A204.1 (cell line): ENCODE measurements around the gene RNPEPL1.
"Not testable (repeated sequence)": the region's sequence is repeated elsewhere in the genome, so short reads cannot be mapped to it uniquely, and the experiment has no call there.

Experiments used
- FAIRE-seq: peaks from 2 replicates; lab custom pipeline; 2012; peaks lifted over from hg19 to GRCh38; lab: Jason Lieb, UNC

Gene RNPEPL1

DNA sequence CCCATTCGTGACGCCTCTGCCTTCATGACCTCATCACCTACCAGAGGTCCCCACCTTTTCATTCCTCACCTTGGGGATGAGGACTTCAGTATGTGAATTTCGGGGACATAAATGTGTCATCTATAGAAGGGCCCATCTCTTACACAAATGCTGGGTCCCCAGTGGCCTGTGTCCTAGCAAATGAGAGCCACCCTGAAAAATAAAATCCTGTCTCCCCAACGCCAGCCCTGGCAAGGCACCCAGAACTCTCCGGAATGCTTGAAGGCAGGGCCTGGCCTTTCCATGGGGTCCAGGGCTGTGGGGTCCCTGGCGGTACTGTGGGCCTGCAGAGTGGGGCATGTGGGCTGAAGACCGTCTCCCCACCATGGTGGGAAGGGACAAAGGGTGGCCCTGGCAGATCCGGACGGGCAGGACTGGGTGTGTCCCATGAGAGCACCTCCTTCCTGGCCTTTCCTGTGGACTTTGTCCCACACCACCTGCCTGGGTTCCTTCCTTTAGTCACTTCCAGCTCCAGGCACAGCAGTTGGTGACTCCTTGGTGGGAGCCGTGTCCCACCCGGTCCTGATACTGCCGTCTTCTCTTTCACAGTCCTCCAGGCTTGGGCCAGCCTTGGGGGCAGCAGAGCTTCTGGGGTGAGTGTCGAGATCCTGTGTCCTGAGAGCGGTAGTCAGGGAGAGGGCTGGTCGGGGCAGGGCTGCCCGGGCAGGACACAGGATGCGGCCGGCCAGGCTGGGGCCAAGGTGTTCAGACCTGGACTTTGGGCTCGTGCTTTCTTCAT is 36.8 kb downstream of the RNPEPL1 start:
- FAIRE-seq, result no peak

DNA sequence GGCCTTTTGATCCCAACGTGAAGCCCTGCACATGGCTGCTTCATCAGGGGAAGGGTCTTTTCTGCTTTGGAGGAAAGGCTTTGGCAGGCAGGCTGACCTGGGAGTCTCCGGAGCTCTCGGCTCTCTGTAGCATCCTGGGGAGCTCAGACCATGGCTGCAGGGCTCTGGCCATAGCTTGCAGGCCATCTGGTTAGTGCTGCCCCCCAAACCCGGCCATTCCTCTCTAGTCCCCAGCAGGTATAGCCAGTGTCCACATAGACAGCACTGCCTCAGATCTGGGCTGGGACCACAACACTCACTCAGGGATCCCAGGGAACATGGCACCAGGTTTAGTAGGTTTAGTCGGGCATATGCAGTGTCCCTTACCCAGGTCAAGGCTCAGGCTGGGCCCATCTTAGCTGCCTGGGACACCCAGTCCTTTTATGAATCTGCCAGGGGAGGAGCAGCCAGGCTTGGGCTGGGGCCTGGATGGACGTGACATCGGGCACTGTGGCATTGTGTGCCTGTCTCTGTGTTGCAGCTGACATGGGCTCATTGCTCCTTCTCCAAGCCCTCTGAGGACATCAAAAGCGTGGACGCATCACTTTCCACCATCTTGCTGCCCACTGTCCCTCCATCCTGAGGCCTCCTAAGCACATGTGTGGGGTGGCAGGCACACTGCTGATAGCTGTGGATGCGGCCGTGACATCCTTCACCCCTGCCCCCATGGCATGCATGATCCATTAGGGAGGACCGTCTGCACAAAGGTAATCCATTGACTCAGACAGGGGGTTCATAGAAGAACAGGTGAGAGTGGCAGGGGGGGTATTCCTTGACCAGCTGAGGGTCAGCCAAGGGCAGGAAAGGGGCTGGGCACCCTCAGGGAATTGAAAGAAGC is 37.8 kb downstream of the RNPEPL1 start:
- FAIRE-seq, result no peak

DNA sequence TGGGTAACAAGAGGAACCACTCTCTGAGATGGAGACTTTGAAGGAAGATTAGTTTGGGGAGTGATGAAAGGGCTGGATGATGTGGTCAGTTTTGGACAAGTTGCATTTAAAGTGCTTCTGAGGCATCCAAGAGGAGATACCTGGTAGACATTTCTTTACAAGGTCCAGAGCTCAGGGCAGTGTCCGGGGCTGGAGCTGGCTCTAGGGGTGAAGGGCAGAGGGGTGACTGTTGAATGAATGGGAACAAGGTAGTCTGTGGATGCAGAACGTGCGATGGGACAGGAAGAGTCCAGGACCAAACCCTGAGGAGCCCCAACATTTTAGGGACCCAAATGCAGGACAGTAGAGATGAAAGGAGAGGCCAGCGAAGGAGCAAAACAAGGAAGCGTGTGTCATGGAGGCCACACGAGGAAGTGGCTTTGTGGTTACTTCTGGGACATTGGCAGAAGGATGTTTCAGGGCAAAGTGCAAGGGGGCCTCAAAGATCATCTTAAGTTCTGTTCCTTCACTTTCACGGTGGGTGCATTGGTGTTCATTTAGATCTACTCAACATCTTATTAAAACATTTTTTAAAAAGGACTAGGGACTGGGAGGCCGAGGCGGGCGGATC is 43.4 kb downstream of the RNPEPL1 start:
- FAIRE-seq, result no peak

DNA sequence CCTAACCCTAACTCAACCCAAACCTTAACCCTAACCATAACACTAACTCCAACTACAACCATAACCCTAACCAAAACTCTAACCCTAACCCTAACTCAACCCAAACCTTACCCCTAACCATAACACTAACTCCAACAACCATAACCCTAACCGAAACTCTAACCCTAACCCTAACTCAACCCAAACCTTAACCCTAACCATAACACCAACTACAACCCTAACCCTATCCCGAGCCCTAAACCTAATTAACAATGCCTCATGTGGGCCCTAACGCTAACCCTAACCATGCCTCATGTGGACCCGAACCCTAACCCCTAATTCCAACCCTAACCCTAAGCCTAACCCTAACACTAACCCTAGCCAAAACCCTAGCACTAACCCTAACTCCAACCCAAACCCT is 45.5 kb downstream of the RNPEPL1 start:
- no peak for FAIRE-seq

DNA sequence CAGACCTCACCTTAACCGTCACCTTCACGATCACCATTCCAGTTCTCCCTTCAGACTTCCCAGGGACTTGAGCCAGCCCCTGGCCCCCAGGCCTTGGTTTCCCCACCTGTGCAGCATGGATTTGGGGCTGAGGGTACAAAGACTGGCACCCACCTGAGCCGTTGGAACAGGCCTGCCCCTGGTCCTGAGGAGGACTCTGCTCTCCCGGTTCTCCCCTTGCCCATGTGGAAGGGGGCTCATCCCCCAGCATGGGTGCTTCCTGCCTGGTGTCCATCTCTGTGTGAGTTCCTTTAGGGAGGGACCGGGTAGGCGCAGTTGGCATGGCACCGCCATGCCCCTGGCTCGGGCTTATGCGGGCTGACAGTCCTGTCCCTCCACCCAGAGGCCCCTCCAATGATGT is 46.1 kb downstream of the RNPEPL1 start:
- FAIRE-seq, result no peak

DNA sequence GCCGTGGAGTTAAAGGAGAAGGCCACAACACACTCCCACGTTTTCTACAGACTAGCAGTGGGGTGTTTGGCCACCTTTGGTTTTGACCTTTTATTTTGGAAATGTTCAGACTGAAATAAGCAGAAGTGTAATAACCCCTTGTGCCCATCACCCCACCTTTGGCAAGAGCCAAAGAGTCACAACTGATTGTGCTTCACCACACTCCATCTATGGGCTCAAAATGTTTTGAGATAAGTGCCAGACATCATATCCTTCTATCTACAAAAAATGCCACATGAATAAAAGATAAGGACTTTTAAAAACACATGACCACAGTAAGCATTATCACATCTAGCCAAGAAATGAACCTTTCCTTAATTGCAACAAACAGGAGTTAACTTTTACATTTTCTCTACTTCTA is 47.1 kb downstream of the RNPEPL1 start:
- no peak for FAIRE-seq

DNA sequence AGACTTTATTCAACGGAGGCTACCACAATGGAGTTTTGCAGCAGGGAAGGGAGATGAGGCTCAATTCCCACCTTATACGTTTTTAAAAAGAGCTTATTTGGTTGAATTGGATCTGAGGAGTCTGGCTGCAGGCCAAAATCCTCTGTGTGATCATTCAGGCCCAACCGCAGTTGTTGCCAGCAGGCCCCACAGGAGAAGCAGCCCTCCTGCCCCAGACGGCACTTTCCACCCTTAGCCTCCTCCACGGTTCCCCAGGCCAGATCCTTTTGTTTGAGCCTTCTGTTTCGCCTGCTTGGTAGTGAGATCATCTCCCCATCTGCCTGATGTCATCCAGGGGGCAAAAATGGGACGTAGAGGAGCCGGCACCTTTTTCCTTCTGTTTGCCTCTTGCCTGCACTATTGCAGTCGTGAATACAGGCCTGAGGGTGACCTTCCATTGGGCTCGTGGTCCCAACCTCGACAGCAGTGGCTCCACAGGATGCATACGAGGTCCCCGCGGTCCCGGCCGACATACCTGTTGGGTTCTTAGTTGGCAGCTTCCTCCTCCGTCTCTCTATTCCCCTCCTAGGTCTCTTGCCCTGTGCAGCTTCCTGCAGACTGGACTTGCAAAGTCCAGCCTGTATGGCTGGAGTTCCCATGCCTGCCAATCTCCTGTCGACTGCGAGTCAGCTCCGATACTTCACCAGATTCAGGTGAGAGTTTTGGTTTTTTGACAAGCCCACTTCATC is 47.7 kb downstream of the RNPEPL1 start:
- FAIRE-seq, result no peak

DNA sequence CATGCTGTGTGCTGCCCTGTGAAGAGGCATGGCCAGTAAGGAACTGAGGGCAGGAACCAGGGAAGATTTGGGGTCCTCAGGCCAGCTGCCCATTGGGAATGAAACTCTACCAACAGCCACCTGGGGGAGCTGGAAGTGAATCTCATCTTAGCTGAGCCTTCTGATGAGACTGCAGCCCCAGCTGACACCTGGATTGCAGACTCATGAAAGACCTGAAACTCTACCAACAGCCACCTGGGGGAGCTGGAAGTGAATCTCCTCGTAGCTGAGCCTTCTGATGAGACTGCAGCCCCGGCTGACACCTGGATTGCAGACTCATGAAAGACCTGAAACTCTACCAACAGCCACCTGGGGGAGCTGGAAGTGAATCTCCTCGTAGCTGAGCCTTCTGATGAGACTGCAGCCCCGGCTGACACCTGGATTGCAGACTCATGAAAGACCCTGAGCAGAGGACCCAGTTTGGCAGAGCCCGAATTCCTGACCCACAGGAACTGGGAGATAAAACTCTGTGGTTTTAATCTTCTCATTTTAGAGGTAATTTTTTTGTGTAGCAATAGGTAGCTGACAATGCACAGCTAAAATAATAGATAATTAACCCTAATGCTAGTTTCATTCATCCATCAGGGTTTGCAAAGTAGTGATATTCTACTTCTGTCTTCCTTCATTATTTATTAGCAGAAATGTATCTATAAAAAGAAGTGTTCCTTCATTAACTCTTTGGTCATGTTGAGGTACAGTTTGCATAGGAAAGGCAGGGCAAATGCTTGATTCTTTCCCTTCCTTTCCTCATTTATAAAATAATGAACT is 48.8 kb downstream of the RNPEPL1 start:
- FAIRE-seq, result not testable (repeated sequence)

DNA sequence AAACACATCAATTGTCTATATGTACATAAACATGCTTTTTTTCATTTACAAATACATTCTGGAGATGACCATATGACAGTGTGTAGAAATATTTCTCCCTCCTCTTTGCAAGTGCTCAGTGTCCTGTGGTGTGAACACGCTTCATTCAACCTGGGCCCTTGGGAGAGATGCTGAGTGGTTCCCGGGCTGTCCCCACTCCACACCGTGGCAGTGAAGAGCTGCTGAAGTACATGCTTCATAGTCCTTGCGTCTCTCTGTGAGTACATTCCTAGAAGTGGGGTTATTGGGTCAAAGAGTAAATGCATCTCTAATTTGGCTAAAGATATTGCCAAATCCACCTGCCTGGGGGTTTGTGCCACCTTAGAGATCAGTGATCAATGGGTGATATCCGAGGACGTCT is 50.5 kb downstream of the RNPEPL1 start:
- no peak for FAIRE-seq

DNA sequence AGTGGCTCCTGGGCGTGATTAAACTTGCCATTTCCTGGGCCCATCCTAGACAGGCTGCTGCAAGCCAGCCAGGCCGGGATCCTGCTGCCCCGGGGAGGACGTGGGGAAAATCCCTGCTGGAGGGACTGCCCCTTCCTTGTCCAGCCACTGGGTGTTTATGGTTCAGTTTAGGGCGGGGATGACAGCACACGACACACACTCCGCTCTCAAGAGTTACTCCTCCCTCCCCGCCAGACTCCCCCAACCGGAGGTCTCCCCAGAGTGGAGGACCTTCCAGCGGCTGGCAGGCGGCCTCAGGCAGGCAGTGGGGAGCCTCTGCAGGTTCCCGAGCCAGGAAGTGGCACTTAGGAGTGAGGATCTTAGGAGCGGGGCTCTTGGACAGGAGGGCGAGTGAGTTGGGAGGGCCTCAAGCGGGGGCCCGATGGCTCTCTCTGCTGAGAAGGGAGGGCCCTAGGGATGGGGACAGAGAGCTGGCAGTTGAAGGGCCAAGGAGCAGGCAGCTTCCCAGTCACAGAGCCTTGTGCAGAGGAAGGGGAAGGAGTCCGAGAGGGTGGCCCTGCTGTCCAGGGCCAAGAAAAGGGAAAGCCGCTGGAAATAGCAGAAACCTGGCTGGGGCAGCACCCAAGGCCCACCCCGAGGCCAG is 51.3 kb downstream of the RNPEPL1 start:
- no peak for FAIRE-seq

DNA sequence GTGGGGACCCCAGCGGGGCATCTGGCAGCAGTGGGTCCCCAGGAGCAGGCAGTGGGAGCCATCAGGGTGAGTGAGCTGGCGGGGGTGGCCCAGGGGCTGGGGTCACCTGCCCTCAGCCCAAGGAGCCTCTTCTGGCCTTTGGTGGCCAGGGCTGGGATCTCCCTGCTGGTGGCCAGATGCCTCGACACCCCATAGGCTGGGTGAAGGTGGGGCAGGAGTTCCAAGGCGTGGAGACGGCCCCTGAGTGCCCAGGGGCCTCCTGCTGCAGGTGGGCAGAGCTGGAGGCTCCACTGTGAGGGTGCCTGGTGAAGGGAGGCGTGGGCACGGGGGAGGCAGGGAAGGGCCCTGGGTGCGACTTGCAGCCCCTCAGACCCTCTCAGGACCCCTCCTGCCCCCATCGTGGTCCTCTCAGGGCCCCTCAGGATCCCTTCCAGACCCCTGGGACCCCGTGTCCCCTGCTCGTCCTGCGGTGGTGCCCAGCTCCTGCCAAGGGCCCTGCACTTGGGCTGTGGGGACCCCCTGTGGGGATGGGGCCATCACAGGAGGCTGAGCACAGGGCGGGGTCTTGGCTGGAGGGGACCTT is 52.0 kb downstream of the RNPEPL1 start:
- no peak for FAIRE-seq

DNA sequence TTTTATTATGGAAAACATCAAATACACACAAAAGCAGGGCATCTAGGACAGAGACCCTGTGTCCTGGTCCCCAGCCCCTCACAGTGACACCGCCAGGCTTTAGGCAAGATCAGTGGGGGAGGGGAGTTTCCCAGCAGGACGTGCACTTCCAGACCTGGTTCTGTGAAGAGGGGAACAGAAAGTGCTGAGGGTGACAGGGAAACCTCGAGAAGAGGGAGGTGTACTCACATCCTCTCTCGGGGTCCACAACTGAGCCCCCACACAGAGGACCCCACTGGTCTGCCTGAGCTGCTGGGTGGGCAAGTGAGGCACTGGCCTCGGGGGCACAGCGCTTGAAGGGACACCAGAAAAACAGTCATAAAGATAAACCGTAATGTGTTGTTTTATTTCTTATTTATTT is 52.6 kb downstream of the RNPEPL1 start:
- FAIRE-seq, result no peak

DNA sequence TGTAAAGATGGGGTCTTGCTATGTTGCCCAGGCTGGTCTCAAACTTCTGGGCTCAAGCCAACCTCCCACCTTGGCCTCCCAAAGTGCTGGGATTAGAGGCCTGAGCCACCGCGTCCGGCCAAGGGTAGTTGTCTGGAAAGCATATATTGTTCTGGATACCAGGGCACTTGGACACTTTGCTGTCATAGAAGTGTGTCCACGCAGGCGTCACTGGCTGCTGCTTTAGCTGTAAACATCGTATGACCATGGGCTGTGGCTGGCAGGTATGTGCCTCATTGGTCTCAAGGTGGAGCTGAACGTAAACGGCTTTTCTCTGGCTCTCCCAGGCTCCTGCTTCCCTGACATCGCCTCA is 53.8 kb downstream of the RNPEPL1 start:
- no peak for FAIRE-seq

DNA sequence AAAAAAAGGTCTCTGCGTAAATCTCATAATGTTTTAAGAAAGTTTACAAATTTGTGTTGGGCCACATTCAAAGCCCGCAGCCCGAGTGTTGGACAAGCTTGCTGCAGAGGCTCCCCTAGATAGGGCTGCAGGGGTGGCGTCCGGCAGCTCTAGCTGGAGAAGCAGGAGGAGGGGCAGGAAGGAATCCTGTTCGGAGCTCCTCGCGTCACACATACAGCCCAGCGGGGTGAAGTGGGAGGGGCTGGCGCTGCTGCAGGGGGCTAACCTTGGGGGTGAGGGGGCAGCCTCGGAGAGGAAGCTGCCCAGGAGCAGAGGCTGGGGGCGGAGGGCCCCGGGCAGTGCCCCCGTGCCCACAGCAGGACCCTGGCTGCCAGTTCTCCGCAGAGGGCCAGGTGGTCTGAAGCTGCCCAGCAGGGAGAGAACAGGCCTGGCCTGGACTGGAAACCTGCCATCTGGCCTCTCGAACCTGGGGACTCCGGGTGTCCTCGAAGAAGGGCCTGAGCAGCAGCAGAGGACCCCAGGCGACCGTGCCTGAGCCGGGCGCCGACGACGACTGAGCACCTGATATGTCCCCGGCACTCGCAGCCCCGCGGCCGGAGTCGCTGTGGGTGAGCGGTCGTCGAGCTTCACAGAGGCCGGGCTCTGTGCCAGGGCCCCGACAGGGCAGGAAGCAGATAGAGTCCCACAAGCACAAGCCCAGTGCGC is 54.4 kb downstream of the RNPEPL1 start:
- FAIRE-seq, result no peak

DNA sequence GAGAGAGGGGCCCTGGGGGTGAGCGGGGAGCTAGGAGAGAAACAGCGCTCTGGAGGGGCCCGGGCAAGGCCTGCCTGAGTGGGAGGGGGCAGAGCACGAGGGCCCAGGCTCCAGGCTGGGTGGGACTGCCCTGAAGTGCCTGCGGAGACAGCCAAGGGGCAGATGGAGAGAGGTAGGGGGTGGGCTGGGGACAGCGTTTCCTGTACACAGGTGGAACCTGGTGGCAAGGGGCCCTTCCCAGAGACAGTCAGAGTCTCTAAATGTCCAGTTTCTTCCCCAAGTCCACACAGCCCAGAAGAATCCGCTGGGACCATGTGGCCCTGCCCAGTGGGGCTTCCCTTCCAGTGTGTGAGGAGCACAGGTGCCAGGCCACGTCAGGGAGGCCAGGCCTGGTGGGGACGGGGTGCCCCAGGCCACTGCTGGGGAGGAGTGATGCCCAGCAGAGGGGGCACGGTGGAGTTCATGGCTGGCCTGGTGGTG is 55.3 kb downstream of the RNPEPL1 start:
- FAIRE-seq, result no peak

DNA sequence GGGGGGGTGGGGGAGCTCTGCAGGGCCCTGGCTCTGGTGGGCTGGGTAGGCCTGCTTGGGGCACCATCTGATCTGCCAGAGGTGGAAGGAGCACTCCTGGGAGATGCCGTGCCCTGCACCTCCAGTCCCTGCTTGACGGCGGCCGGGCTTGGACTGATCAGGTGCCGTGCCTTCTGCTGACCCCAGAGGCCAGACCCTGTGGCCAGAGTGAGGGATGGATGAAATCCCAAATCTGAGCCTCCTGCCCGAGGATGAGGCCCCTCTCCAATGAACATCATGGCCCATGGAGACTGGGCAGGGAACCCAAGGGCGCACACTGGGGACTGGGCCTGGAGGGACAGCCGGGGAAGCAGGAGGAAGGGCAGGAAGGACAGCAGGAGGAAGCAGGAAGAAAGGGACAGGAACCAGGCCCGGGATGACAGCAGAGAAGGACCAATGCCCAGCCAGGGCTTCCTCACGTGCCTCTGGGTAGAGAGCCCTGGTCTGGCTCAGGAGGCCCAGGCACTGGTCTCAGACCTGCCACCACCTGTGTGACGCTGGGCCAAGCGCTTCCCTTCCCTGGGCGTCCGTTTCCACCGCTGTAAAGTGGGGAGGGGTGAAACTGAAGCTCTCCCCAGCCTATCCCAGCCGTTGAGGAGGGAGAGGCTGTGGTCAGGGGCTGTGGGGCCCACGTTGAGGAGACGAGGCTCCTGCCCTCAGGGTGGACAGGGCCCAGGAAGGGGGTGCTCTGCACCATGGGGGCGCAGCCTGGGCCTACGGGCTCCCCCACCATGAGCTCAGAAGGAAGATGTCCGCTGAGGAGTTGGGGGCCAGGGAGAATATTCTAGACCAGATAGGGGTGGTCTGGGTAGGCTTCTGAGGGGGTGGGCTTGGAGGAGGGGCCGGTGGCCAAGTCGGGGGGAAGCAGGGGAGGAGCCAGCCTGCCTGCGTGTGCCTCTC is 56.0 kb downstream of the RNPEPL1 start:
- no peak for FAIRE-seq

DNA sequence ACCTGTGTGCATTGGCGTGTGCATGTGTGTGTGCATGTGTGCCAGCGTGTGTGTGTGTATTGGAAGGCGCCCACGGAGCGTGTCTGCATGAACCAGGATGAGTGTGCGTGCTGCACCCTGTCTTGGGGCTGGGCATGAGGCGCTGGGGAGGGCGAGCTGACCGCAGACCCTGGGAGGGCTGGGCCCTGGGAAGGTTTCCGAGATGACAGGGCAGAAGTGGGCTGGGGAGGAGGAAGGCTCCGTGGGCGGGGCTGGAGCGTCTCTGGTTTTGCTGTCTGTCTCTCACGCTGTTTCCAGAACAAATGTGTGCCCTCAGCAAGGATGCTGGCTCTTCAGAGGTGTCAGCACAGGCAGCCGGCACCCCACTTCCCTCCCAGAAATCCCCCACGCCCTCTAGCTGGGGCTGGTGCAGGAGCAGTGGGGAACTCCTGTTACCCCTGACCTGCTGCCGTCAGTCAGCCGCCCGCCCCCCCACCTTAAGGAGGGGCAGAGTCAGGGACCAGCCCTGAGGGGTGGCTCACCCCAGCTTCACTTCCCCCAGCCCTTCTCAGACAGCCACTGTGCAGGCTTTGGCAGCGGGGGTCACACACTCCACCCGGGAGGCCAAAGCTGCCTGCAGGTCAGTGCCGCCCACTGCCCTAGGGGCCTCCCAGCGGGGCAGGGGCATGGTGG is 56.8 kb downstream of the RNPEPL1 start, which contains the start of gene GPR35:
Gene GPR35 (plus strand): TSS at position 531 of the 672 bp plus-strand sequence. CDS start 4,473 bp downstream, outside the sequence.
- no peak for FAIRE-seq
